ENCODE data around the gene ASXL3.

GRCh38 chr18:33666915-33667314 is 88.9 kb downstream of the ASXL3 start:
- TF ChIP-seq CTCF (IDR thresholded peaks at IDR 0.05) (no peak), POLR2AphosphoS5 (IDR thresholded peaks at IDR 0.05) (no peak), POLR2A (IDR thresholded peaks at IDR 0.05) (no peak)

Measured in gastroesophageal sphincter (tissue), 3 donors.